GM12865 (cell line): ENCODE measurements around the gene RPL3.
A peak's percentile ranks its signal among the peaks of the same experiment; 100 is the strongest.

Experiments
- DNase-seq: peaks from one replicate; pipeline ENCODE4 v3.0.0; 2010; ENCODE audit warnings: low read depth
- H3K4me3 ChIP-seq: 2 replicates; pipeline ENCODE4 v1.5.1; 2011; ENCODE audit warnings: mild to moderate bottlenecking, low read depth, low read length, control low read depth
- TF ChIP-seq, protein P1 (sequence below): IDR thresholded peaks from 2 replicates; pipeline ENCODE4 v1.5.1; 2011; ENCODE audit warnings: low read length, control low read depth, low read depth, inconsistent platforms; ENCODE audit not compliant: insufficient read depth; ENCODE audit errors: missing control alignments

RPL3 gene

DNA sequence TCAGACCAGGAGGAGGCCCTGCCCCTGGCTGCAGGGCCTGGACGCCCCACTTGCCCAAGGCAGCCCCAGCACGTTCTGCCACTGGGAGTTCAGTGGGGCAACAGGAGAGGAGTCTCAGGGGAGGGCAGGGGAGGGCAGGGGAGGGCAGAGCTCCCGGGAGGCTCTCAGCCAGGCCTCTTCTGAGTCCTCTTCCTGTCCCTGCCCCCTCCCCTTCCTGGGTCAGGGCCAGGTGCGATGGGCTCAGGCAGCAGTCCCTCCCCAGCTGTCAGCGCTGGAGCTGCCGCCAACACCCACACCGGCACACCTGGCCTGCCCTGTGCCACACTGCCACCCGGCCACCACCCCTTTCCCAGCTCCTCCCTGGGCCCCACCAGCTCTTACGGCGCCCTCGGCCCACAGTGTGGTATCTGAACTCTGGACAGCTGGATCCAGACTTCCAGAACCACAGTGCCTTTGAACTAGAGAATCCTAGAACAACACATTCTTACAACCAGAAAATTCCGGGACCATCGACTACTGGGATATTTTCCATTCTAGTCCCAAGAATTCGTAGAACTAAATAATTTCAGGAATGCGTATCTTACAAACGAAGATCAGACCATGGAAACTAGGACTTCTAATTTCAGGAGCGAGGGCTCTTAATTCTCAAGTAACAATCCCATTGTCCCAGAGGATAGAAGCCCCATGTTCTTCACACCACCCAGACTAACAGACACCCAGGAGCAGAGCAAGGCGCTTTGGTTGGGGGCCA lies 21.8 kb downstream of the RPL3 start:
- no peak overlapping the region for H3K4me3 ChIP-seq
- TF ChIP-seq, protein P1, sequence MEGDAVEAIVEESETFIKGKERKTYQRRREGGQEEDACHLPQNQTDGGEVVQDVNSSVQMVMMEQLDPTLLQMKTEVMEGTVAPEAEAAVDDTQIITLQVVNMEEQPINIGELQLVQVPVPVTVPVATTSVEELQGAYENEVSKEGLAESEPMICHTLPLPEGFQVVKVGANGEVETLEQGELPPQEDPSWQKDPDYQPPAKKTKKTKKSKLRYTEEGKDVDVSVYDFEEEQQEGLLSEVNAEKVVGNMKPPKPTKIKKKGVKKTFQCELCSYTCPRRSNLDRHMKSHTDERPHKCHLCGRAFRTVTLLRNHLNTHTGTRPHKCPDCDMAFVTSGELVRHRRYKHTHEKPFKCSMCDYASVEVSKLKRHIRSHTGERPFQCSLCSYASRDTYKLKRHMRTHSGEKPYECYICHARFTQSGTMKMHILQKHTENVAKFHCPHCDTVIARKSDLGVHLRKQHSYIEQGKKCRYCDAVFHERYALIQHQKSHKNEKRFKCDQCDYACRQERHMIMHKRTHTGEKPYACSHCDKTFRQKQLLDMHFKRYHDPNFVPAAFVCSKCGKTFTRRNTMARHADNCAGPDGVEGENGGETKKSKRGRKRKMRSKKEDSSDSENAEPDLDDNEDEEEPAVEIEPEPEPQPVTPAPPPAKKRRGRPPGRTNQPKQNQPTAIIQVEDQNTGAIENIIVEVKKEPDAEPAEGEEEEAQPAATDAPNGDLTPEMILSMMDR: no peak
- peak; percentile 44 for DNase-seq

DNA sequence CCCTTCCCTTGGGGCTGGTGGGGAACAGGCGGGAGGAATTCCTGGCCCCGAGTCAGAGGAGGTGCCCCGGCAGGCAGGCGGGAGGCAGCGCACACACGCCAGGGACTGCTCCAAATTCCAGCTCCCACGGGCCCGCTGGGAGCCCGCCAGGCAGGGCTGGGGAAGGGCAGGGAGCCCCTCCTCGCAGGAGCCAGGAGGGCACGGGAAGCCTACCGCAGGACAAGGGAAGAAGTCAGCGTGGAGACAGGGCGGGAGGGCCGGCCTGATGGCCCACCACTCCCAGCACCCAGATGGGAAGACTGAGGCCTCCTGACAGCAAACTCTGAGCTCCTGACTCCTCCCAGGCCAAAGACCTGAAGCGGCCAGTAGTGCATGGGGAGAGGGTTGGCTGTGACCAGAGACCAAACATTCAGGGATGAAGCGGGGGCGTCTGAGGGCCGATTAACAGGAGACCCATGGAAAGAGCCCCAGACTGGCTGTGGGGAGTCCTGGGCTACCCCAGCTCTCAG lies 22.4 kb downstream of the RPL3 start:
- TF ChIP-seq, protein P1: no peak
- DNase-seq: no peak
- H3K4me3 ChIP-seq: no peak overlapping the region

DNA sequence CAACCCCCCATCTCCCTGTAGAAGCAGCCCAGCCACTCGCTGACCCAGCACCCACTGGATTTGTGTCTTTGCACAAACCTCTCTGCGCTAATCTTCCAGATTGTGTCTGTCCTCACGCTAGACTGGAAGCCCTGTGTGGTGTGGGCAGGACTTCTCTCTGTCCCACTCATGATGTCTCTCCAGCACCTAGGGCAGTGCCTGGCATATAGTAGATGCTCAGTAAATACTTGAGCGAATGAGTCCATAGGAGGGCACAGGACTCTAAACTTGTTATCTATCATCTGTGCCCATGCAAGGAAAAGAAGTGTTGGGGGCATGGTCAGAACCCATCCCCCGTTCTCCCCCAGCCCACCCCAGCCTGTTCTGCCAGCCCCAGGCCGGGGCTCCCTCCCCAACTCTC lies 22.9 kb downstream of the RPL3 start:
- no peak overlapping the region for H3K4me3 ChIP-seq
- DNase-seq: no peak
- TF ChIP-seq, protein P1: no peak

DNA sequence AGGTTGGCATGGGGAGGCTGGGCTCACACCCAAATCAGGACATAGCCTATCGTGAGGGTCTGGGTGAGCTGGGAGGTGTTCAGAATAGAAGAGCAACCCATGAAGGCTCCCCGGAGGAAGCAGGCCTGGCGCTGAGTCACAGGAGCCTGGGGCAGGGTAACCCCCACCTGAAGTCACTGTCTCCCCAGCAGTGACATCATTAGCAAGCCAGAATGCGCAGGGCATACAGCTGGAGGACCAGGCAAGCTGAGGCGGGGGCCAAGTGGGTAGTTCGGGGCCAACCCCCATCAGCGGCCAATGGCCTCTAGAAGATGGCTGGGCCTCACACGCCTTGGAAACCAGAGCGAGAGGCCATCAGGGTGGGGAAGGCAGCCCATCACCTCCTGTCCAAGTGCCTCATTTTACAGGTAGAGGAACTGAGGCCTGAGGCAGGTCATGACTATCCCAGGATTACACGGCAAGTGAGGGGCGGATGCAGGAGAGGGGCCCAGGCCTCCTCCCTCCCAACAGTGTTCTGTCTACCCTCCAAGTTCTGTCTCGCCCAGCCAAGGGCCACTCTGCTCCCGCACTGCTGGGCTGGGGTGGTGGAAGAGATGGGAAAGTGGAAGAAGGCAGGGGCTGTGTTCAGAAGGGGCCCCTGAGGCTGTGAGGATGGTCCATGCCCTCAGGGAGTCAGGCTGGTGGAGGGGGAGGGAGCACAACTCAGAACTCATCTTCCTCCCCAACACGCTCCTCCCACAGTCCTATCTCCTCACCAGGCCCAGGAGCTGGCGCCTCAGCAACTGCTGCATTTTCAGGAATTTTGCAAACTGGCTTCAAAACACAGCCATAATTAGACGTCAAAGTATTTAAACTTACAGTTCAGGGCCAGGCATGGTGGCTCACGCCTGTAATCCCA lies 24.6 kb downstream of the RPL3 start:
- no peak for DNase-seq
- H3K4me3 ChIP-seq: no peak overlapping the region
- TF ChIP-seq, protein P1: no peak

DNA sequence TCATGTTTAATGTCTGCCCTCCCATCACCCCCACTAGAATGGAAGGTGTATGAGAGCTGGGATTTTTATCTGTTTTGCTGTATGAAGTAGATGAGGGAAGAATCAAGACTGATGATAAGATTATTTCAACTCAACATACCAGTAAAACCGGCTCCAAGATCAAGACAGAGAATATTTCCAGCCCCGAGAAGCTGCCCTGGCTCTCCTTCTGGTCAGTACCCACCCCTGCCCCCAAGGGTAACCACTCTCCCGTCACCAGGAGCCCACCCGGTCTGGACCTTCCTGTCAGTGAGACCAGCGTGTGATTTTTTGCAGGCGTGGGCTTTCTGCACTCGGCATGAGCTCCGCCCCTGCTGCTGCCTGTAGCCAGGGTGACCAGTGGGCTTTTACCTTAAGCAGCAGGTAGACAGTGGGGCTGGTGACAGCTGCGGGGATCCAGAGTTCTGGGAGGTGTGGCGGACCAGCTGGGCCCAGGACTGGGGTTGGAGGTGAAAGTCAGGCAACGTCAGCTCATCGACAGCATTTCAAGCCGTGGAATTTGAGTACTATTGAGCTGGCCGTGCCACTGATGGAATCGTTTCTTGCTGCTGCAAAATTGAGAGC lies 25.6 kb downstream of the RPL3 start:
- H3K4me3 ChIP-seq: no peak overlapping the region
- DNase-seq: no peak
- TF ChIP-seq, protein P1: no peak

DNA sequence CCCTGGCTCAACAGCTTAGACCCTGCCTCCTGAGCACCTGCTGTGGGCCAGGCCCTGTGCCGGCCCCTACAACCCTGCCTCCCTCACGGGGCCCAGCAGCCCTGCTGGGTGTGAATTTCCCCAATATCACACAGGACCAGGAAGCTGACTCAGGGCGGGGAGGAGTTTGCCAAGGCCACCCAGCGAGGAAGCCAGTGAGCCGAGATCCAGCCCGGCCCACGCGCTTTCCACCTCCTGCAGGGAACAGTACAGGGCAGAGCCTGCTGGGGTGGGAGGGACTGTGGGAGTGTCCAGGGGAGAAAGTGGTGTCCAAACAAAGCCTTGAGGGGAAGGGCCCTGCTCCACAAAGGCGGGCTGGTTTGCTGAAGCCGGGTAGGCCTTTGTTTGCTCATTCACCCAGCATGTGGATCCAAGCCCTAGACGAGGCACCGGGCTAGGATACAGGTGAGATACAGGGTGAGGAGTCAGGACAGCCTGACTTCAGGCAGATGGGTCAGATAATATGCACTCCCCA lies 26.8 kb downstream of the RPL3 start:
- peak; percentile 29 for DNase-seq
- TF ChIP-seq, protein P1: no peak
- H3K4me3 ChIP-seq: no peak overlapping the region
